Measurements from ENCODE around the gene SMIM23.

GRCh38 chr5:171770153-171770552 lies 15.5 kb upstream of the SMIM23 start:
- TF ChIP-seq POLR2A (IDR thresholded peaks at IDR 0.05) (no peak), CTCF (IDR thresholded peaks at IDR 0.05) (no peak)
